HepG2 (cell line): ENCODE results near the gene XRCC3.

Source experiments
- KDM3A ChIP-seq: IDR thresholded peaks from 2 replicates; pipeline ENCODE4 v1.6.1; 2018; ENCODE audit warnings: low read depth, missing compliant biosample characterization
- PCBP1 ChIP-seq: fragments of 200-400 bp; formaldehyde crosslinking; IDR thresholded peaks from 2 replicates; pipeline ENCODE4 v1.6.1; 2017; ENCODE audit warnings: mild to moderate bottlenecking, low read depth, low read length, borderline replicate concordance
- SKIL ChIP-seq: sonication (generic); formaldehyde crosslinking; IDR thresholded peaks from 2 replicates; pipeline ENCODE4 v1.8.0; 2022; ENCODE audit warnings: missing genetic modification reagents, mild to moderate bottlenecking, moderate library complexity, borderline replicate concordance

- no peak for TF ChIP-seq SKIL
- no peak for TF ChIP-seq KDM3A
- TF ChIP-seq PCBP1, result no peak
Observed at GRCh38 chr14:103732868-103733620, 17.8 kb upstream of the XRCC3 start.
